RWPE1 (cell line): Measurements from ENCODE around the gene ITLN2.
A peak's percentile ranks its signal among the peaks of the same experiment; 100 is the strongest.

Experiments used
- CTCF ChIA-PET: fragments of 350-600 bp; sonication (Branson Sonifier 250); formaldehyde crosslinking; extraction: SDS; loops from one replicate; lab custom pipeline; 2021; lab: Yijun Ruan, JAX
- POLR2A ChIA-PET: fragments of 400-600 bp; formaldehyde crosslinking; extraction: SDS; loops from one replicate; lab custom pipeline; 2020; ENCODE audit warnings: antibody characterized with exemption; ENCODE audit not compliant: low non-redundant PET; lab: Yijun Ruan, JAX
- DNase-seq: peaks from one replicate; pipeline ENCODE4 v3.0.0; 2012; ENCODE audit warnings: low spot score
- H3K27ac ChIP-seq: fragments of 450-650 bp; 2 replicates; pipeline ENCODE4 v1.5.1; 2017
- TF ChIP-seq, protein P1 (sequence below): fragments of 450-650 bp; conservative IDR thresholded peaks from 2 replicates; pipeline ENCODE4 v1.5.1; 2017; ENCODE audit warnings: low read depth, mild to moderate bottlenecking

ITLN2 gene

DNA sequence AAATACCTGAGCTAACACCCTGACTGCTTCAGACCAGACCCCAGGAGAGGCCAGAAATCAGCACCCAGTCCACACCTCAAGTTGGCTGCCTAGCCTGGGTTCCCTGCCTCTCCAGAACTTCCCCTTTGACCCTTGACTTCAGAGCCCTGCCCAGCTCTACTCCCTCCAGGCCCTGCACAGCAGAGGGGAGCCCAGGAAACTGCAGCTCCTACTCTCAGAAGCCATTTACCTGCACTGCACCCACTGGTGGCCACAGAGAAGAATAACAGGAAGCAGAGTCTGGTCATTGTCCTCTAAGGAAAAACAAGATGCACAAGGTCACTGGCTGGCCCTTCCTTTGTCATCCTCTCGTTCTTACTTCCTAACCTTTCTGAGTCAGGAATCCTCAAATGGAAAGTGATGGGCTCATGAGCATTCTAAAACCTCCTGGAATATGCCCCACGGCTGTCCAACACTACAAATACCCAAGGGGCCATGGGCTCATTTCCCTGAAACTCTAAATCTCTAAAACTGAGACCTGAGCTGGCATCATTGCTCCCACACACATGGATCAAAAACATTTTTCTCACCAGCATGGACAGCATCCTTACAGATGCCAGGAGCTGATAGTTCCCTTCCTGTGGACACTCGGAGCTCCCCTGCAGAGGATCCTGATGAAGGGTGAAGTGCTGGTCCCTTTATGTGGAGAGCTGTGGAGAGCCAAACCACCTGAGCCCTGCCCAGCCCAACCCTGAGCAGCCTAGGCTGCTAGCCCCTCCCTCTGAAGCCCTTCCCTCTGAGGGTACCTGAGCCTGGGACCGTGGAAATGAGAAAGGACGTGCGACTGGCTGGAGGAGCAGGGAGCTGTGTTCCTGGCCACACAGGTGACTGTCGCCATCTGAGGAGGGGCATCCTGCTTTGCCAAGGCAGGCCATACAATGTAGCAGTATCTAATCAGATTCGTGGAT is at the start of gene ITLN2:
Gene ITLN2, minus strand, starts transcription at position 652 of the 947 bp plus-strand sequence. Its CDS starts 68 bp downstream, at position 584.
- ChIA-PET POLR2A (no interaction called here), CTCF (interaction anchor here (0.5 to 1.3 kb wide), 5 partner anchors 9 to 65 kb away, joined by 3 to 6 read pairs (median 3); no protein-coding TSS in a partner anchor)
- H3K27ac ChIP-seq: peak within 1 kb of the TSS; percentile 90
- TF ChIP-seq, protein P1, sequence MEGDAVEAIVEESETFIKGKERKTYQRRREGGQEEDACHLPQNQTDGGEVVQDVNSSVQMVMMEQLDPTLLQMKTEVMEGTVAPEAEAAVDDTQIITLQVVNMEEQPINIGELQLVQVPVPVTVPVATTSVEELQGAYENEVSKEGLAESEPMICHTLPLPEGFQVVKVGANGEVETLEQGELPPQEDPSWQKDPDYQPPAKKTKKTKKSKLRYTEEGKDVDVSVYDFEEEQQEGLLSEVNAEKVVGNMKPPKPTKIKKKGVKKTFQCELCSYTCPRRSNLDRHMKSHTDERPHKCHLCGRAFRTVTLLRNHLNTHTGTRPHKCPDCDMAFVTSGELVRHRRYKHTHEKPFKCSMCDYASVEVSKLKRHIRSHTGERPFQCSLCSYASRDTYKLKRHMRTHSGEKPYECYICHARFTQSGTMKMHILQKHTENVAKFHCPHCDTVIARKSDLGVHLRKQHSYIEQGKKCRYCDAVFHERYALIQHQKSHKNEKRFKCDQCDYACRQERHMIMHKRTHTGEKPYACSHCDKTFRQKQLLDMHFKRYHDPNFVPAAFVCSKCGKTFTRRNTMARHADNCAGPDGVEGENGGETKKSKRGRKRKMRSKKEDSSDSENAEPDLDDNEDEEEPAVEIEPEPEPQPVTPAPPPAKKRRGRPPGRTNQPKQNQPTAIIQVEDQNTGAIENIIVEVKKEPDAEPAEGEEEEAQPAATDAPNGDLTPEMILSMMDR: no peak; the same call in 1 of the 2 replicates
- DNase-seq: peak; percentile 23

DNA sequence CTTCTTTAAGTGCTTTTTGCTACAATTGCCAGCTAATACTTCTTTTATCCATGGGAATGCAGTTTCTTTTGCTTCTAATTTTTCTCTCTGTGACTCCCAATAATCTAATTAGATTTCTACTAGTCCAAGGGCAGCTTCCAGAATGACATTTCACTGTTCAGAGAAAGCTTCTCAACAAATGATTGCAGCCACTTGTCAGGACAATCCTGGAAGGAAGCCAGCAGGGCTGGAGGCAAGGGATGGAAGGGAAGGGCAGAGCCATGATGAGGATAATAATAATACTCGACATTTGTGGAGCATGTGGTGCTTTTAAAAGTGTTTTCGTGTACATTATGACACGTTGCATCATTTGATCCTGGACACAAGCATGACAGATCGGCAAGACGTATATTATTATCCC is 46.9 kb upstream of the ITLN2 start:
- no peak overlapping the region for H3K27ac ChIP-seq
- POLR2A ChIA-PET: no interaction called here
- DNase-seq: no peak
- TF ChIP-seq, protein P1: no peak
- CTCF ChIA-PET: no interaction called here

DNA sequence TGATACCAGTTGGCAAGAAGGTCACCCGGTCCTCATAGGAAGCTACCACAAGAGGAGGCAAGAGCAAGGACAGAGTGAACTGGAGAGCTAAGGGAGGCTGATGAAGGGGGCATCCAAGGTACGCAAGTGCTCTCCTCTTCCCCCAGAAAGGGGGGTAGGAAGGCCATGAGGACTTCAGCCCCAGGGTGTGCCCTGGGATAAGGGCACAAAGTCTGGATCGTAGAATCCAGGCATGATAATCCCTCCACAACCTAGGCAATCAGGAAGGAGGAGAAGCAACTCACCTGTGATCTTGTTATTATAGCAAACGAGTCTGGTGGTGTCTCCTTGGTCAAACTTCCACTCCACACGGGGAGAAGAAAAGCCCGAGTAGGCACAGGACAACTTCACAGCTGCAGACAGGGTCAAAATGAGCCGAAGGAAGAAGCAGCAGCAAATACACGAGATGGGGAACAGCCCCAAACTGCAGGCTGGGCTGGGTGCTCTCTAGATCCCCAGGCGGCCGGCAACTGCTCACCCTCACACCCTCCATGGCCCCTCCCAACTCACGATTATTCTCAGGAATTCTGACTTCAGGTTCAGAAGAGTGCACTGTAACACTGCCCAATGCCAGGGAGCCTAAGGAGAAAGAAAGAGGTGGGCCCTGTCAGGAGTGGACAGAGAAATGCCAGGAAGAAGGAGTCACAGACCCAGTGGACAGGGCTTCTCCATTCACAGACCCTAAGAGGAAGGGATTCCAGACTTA is 46.3 kb upstream of the ITLN2 start:
- DNase-seq: no peak
- H3K27ac ChIP-seq: no peak overlapping the region
- POLR2A ChIA-PET: no interaction called here
- TF ChIP-seq, protein P1: no peak
- CTCF ChIA-PET: interaction anchor here (0.6 kb wide), 1 partner anchor 273 kb away, joined by 4 read pairs; no protein-coding TSS in a partner anchor

DNA sequence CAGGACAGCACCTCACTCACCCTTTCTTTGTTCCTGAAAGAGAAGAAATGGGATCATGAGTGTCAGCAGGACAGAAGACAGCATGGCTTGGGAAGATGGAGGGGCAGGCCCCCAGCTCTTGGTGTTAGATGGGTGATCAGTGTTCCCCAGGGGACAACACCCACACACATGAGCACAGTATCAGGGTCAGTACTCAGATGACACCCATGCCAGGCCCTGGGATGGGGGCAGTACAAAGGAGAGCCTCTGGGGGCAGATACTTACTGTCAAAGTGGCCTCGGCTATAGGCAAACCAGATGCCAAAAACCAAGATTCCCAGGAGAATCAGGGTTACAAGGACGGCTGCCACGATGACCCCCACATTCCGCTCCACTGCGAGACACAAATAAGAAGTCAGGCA is 44.8 kb upstream of the ITLN2 start:
- POLR2A ChIA-PET: interaction anchor here (2.2 kb wide), 1 partner anchor 21 kb away, joined by 5 read pairs; the partner anchor contains the start of gene F11R
- H3K27ac ChIP-seq: peak overlapping the region; percentile 16
- no peak for DNase-seq
- CTCF ChIA-PET: no interaction called here
- TF ChIP-seq, protein P1: no peak

DNA sequence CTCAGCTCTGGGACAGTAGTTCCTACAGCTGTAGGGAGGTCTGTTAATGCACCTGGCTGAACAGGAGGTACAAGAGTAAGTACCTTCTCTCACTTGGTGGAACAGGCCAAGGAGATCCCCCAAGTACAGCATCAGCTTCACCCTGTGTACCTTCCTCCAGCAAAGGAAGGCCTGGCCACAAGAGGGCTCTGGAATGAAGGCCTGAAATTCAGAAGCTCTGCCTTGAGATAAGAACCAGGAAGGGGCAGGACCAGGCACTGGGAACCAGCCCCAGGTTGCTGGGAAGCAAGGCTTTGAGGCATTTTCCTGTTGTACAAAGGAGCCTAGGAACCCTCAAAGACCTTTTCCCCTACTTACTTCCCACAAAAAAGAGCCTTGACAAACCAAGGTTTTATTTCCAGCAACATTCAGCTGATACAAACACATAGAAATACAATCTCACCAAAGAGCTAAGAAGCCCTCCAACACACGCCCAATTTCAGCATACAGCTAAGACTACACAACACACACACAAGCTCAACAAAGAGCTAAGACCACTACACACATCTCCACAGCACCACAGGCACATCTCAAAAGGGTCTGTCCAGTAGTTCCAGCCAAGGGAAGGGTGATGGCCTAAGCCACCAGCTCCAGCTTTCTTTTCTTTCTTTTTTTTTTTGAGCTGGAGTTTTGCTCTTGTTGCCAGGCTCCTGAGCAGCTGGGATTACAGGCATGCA is 42.9 kb upstream of the ITLN2 start:
- CTCF ChIA-PET: interaction anchor here (0.5 to 1.3 kb wide), 13 partner anchors 8 to 442 kb away, joined by 3 to 12 read pairs (median 3); partner anchors contain the start of genes F11R and KLHDC9
- TF ChIP-seq, protein P1: peak; percentile 67
- peak; percentile 57 for DNase-seq
- H3K27ac ChIP-seq: peak overlapping the region; percentile 33; the same call in 1 of the 2 replicates
- POLR2A ChIA-PET: interaction anchor here (0.9 to 2.2 kb wide), 4 partner anchors 23 to 168 kb away, joined by 3 to 5 read pairs (median 4); partner anchors contain the start of genes F11R and TSTD1
